NCI-H128 (cell line): ENCODE measurements around the gene IPCEF1.

Experiments used
- DNase-seq: peaks from one replicate; lab custom pipeline; 2025; ENCODE audit not compliant: unreplicated experiment; lab: John Stamatoyannopoulos, UW

The IPCEF1 gene

GRCh38 chr6:154169193-154169847 lies 187.3 kb downstream of the IPCEF1 start:
- DNase-seq: no peak

- DNase-seq: no peak
These were observed 189.5 kb downstream of the IPCEF1 start for GRCh38 chr6:154167126-154167525.

- no peak for DNase-seq
These were observed 190.5 kb downstream of the IPCEF1 start for GRCh38 chr6:154166140-154166539.

DNA sequence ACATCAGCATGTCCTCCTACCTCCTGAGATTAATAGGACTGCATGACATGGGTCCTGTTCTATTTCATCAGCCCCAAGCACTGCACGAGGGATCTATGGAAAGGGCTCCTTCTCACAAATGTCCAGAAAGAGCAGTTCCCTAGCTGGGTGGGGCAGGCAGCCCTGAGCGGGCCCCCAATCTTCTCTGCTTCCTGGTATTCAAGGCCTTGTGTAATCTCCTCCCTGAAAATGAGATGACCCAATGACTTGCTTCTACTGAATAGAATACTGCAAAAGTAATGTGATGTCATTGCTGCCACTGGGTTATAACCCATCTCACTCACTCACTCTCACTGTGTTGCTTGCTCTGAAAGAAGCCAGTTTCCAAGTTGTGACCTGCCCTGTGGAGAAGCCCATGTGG lies 191.1 kb downstream of the IPCEF1 start:
- DNase-seq: no peak

GRCh38 chr6:154164397-154164796 lies 192.2 kb downstream of the IPCEF1 start:
- no peak for DNase-seq

DNA sequence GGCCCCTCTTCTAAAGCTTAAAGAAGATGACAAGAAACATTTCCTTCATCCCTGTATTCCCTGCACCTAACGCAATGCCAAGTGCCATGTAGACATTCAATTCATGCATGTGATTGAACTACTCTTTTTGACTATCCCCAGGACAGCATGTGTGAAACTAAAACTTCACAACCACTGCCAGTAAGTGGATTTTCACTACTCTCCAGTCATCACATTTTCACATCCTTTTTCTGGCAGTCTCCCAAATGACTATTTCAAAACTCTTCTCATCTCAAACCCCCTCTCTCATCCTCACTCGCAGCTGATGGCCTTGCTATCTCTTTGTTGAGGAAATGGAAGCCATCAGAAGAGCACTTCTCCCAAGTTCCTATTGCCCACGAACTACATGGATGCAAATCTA lies 194.9 kb downstream of the IPCEF1 start:
- DNase-seq: no peak

- no peak for DNase-seq
These were observed 197.5 kb downstream of the IPCEF1 start for GRCh38 chr6:154159126-154159525.

DNA sequence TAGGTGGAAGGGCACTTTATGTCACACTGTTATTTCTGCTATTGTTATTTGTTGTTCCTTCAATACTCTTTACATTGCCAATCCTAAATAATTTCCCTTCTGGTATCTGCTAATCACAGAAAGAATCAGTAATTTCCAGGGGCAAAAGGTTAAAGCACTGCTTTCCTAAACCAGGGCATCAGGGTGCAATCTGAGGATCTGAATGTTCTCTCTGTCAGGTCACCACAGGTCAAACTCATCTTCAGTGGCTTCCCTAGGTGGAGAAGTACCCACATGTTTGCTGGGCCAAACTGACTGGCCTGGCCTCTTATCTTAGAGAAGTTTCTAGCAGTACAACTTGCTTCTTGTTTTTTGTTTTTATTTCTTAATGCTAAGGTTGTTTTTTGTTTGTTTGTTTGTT lies 198.9 kb downstream of the IPCEF1 start:
- no peak for DNase-seq

DNA sequence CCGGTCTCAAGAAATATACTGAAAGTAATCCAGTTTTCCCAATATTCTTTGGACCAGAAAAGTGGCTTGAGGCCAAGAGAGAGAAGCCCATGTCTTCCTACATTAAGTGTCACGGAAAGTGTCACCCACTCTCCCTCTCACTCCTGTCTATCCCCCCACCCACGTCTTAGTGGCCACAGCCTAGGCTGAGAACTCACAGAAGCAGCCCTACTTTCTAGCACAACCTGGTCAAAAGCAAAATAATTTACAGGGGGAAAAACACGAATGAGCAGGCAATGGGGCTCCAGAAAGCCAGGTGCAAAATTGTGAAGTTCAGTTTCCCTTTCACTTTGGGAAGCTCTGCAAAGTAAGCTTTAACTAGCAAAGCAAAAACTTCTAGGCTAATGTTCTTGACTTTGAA lies 199.5 kb downstream of the IPCEF1 start:
- no peak for DNase-seq

DNA sequence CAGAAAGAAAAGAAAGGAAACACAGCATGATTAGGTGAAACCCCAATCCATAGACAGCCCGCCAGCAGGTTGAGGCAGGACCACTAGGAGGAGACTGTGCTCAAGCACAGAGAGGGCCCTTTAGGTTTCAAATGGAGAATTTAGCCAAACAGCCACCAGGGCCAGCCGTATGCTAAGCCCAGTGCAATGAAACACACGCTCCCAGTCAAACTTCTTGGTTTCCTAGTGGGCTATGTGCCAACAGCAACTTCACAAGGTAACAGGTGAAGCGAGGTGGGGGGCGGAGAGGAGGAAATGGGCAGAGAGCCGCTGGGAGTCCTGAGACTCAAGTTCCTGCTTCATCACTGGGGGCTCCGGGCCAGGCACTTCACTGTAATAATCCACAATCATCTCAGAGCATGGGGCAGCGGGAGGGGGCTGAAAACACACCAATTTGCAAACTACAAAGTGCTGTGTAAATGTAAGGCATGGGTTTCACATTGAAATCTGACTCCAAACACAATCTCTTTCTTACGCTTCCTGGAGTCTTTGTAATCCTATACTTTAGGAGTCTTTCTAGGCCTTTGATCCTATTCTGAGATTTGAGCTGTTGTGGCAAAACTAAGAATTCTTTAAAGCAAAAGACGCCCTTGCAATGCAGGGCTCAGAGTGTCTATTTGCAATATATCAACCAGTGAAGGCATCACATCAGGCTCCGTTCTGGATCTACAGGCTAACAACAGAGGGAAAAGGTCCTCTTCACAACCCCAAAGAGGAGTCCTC lies 200.3 kb downstream of the IPCEF1 start:
- DNase-seq: peak; percentile 77

DNA sequence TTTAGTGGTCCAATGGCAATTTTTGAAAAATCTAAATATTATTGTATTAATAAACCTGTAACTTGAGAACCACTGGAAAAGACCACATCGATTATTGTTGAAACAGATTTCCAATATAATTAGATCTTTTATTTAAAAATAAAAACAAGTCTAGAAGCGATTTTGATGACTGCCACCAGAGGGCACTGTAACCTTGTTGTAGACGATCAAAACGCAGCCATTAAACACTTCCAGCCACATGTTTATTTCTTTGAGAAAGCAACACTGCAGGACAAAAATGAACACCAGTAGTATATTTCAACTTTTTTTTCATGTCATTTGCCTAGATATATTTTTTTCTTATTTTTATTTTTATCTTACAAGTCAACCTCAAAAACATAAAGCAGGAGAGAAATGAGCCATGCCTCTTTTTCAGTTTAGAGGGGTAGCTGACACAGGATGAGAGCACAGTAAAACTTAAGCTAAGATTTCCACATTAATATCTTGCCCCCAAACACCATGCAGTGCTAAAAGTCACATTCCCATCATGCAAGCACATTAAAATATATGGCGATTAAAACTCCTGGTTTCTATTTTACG lies 202.1 kb downstream of the IPCEF1 start:
- DNase-seq: peak; percentile 49

DNA sequence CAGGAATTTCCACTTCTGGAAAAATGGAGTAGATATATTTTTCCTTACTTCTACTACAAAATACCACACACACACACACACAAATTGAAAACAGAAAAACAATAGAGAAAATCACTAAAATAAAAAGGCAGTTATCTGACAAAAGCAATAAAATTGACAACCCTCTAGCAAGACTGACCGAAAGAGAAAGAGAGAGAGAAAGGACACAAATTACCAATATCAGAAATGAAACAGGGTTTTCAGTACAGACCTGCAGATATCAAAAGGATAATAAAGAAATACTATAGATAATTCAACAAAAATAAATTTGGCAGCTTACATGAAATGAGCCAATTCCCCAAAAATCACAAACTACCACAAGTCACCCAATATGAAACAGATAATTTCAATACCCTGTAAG lies 212.8 kb downstream of the IPCEF1 start:
- no peak for DNase-seq

- no peak for DNase-seq
These were observed 215.9 kb downstream of the IPCEF1 start for GRCh38 chr6:154140743-154141142.

- DNase-seq: no peak
These were observed 216.7 kb downstream of the IPCEF1 start for GRCh38 chr6:154139892-154140291.

GRCh38 chr6:154138793-154139192 lies 217.8 kb downstream of the IPCEF1 start:
- no peak for DNase-seq

DNA sequence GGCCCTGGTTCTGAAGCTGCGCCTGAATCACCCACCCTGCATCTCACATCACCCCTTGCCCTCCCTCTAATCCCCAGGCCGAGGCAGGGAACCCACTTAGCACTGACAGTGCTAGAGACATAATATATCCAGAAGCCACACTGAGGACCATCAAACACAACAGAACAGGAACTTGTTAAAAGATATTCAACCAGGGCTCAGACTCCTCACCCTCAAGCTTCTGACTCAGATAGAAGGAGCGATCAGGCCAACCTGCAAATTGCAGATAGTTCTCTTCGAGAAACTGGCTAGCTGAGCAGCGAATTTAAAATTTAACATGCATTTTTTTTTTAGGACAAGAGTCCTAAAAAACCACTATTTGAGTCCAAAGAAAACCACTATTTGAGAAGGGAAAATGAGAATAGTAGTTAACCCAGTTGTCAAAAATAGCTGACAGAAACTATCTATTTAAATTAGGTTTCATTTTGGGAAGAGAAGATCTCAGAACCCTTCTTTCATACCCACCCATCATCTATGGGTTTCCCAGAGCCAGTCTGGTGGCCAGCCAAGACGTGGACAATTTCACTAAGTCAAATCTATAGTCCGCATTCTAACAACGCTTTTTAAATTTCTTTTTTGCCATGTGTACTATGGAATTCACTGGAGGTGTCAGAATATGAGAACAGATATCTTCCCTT lies 222.0 kb downstream of the IPCEF1 start:
- no peak for DNase-seq

GRCh38 chr6:154127657-154128056 lies 228.9 kb downstream of the IPCEF1 start:
- no peak for DNase-seq

DNA sequence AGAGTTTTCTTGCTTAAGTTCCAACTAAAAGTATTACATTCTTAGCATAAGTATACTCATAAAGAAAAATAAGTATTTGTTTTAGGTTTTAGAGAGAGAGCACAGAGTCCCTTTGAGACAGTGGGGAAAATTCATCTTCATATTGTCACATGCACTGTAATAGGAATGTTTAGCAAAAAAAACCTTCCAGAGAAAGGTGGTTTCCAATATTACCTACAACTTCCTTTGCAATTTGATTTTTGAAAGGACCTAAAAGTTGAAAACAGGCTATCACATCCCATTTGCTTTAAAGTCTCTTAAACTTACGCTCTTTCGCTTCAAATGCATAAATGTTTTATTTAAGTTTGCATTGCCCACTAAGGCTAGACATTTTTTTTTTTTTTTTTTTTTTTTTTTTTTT lies 231.2 kb downstream of the IPCEF1 start:
- DNase-seq: no peak

DNA sequence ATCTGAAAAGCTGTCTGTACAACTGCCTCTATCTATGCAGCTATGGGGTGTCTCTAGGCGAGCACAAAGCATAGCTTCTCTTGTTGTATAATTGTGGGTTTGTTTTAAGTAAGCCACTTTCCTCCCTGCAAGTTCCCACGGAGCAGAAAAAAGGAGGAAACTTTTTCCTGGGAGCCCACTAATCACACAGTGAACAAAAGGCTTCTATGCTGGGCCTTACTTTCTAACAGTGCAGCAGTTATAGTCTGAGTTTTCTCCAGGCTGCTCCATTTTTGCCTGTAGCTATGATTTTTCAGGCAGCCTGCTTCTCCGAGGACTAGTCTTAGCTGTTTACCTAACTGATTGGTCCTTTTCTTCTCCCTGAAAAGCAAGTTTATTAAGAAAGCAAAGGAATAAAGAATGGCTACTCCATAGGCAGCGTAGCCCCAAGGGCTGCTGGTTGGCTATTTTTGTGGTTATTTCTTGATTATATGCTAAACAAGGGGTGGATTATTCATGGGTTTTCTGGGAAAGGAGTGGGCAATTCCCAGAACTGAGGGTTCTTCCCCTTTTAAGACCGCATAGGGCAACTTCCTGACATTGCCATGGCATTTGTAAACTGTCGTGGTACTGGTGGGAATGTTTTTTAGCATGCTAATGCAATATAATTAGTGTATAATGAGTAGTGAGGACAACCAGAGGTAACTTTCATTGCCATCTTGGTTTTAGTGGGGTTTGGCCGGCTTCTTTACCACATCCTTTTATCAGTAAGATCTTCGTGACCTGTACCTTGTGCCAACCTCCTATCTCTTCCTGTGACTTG lies 233.2 kb downstream of the IPCEF1 start:
- DNase-seq: no peak

DNA sequence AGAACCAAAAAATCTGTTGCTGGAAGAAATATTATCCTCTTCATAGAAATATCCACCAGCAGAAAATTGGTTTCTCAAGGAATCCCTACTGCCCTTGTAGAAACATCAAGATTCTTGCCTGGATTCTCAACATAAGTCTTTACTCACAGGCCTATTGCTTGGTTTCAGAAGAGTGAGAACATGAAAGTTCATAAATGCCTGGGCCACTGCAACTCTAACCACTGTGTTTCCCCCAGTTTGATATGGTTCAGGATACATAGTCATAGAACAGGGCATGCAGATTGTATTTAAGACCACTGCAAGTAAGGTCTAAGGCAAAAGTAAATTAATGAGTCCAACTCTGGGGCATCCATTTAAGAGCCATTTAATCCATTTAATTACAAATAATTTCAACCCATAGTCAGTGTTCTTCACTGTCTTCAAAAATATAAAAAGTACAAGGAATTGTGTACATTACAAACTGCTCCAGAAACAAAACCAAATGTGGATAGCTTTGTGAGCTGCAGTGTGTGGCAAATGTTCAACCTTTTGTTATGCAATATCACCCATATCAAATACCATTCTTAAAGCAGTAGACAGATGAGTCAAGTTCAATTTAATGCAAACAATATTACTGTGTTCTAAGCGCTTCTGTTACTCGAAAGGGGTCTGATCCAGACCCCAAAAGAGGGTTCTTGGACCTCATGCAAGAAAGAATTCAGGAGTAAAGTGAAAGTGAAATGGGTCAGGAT lies 234.2 kb downstream of the IPCEF1 start:
- no peak for DNase-seq
